D721Med (cell line): Measurements from ENCODE around the gene IL25.

ENCODE experiments used
- DNase-seq: peaks from one replicate; pipeline ENCODE4 v3.0.0; 2011; ENCODE audit warnings: low spot score; ENCODE audit not compliant: insufficient read length
- FAIRE-seq: peaks from 2 replicates; lab custom pipeline; 2011; peaks lifted over from hg19 to GRCh38; lab: Jason Lieb, UNC
- TF ChIP-seq, protein P1 (sequence below): IDR thresholded peaks from 2 replicates; pipeline ENCODE4 v1.5.1; 2012; ENCODE audit warnings: mild to moderate bottlenecking, control low read depth; ENCODE audit not compliant: insufficient read depth; ENCODE audit errors: missing control alignments

The IL25 gene

DNA sequence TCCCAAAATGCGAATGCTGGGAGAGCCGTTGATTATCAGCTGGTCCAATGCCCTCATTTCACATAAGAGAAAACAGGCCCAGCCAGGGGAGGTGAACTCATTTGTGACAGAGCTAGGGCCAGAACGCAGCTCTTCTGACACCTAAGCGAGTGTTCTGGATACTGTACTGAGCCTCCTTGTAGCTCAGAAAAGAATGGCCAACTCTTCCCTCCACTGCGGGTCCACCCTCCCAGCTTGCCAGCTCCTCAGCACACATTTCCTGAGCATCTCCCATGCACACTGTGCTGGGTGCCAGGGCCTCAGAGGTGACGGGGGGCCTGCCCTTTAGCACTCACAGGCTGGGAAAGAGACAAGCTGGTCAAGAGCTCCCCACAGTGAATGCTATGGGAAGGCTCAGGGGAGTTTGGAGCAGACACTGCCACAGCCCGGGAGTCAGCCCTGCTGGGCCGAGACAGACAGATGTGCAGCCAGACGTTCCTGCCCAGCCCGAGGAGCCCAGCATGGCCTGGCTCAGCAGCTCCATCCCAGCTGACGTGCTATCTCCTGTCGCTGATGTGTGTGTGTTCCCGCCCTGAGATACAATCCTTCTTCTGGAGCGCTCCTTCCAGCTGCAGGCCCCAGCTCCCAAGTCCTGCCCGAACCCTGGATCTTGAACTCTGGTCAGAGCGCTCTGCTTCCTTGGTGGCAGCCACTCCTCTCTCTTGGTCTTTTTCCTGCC, 7.7 kb downstream of the IL25 start:
- TF ChIP-seq, protein P1, sequence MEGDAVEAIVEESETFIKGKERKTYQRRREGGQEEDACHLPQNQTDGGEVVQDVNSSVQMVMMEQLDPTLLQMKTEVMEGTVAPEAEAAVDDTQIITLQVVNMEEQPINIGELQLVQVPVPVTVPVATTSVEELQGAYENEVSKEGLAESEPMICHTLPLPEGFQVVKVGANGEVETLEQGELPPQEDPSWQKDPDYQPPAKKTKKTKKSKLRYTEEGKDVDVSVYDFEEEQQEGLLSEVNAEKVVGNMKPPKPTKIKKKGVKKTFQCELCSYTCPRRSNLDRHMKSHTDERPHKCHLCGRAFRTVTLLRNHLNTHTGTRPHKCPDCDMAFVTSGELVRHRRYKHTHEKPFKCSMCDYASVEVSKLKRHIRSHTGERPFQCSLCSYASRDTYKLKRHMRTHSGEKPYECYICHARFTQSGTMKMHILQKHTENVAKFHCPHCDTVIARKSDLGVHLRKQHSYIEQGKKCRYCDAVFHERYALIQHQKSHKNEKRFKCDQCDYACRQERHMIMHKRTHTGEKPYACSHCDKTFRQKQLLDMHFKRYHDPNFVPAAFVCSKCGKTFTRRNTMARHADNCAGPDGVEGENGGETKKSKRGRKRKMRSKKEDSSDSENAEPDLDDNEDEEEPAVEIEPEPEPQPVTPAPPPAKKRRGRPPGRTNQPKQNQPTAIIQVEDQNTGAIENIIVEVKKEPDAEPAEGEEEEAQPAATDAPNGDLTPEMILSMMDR, result no peak
- DNase-seq (no peak), FAIRE-seq (no peak)

DNA sequence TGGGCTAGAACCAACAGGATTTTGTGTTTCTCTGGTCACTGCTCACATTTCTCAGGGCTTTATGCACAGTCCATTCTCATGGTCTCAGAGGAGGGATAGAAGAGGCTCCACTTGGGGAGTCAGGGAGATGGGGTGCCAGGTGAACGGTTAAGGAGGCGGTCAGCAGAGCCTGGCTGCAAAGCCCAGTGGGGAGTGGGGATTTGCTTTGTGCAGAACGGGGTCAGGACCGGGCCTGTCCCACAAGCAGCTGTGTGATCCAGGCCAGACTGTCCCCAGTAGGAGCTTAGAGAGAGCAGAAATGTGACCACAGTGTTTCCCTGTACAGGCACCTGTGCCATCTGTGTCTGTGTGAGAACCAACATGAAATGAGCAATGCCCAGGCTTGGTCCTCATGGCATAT, 8.4 kb downstream of the IL25 start:
- TF ChIP-seq, protein P1, result no peak
- no peak for DNase-seq
- no peak for FAIRE-seq

DNA sequence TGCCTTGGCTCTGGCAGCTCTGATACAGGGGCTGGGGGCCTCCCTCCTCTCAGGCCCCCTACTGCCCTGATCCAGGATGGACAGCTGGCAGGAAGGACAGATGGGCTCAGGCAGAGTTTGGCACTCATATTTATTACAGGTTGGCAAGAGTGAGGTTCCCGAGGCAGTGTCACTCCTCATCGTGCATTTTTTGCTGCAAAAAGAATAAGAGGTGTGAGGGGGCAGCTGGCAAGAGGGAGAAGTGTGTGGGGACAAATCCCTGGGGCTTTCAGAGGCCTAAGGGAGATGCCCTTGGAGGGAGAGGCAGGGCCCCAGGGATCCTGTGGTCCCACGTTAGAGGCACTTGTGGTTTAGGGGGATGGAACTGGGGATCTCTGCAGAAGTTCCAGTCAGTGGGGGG, 9.3 kb downstream of the IL25 start:
- TF ChIP-seq, protein P1, result no peak
- FAIRE-seq (no peak), DNase-seq (no peak)

DNA sequence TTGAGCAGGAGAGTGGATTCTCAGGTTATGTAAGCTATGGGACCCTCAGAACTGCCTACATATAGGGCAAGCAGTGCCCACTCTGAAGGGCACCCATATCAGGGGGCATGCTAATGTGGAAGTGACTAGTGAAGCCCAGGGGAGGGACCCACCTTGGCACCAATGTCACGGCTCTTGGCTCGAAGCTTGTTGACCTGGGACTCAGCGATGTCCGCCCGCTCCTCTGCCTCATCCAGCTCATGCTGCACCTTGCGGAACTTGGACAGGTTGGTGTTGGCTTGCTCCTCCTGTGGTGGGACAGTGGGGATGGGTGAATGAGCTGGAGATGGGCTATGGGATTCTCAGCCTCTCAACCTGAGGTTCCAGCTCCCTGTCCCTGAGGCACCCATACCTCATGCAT, 9.7 kb downstream of the IL25 start:
- DNase-seq (no peak), FAIRE-seq (no peak)
- TF ChIP-seq, protein P1, result no peak

DNA sequence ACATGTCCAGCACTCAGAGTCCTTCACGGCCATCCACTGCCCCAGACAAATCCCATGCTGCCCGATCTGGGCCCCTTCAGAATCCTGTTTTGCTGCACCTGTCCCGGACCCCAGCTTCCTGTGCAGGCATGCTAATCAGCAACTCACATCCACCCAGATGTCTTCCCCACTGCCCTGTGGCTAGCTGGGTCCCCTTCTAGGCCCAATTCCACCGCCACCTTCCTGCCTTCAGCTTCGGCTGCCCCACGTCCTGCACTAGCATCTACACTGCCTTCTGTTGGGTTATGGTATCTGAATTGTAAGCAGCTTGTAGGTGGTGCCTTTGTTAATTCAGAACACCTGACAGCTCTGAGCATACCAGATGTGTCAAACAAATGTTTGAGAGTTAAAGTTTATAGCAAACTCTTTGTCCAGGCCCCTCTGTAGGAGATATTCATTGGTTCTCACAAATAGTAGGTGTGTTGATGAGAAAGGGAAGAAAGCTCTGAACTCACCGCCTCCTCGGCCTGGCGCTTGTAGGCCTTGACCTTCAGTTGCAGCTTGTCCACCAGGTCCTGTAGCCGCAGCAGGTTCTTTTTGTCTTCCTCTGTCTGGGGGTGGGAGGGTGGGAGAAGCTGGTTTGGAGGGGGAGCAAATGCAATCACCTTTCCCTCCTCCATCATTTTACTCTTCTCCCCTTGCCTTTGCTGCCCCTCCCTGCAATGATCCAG, 10.3 kb downstream of the IL25 start:
- FAIRE-seq, result no peak
- TF ChIP-seq, protein P1, result no peak
- no peak for DNase-seq

DNA sequence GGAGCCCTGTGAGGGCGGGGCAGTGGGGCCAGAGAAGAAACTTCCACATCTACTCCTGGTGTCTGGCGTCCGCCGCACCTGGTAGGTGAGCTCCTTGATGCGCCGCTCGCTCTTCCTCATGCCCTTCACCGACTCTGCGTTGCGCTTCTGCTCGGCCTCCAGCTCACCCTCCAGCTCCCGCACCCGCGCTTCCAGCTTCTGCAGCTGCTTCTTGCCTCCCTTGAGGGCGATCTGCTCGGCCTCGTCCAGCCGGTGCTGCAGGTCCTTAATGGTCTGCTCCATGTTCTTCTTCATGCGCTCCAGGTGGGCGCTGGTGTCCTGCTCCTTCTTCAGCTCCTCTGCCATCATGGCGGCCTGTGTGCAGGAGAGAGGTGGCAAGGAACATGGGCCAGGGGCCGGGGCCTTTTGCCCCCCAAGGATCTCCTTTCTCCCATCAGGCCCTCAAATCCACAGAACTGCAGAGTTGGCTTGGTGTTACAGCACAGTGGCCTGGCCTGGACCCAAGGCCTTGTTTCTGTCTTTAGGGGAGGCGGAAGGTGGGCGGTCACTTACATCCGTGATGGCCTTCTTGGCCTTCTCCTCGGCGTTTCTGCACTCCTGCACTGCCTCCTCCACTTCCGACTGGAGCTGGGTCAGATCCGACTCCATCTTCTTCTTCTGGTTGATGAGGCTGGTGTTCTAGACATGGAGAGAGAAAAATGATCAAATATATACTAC, 11.9 kb downstream of the IL25 start:
- FAIRE-seq, result no peak
- TF ChIP-seq, protein P1, result no peak
- DNase-seq, result no peak
